ENCODE results near the gene AGMAT. TPM values are rescaled to one million over a fixed set of nuclear protein-coding genes. Genes with fewer than 3 reads are reported as not detected.
"Not testable (repeated sequence)": the region's sequence is repeated elsewhere in the genome, so short reads cannot be mapped to it uniquely, and the experiment has no call there.

AGMAT gene
- total RNA-seq, 1 donor from 2014 or later = 0.82 TPM

- Mint-ChIP-seq H3K36me3 (ENCODE audit: low read depth) (no peaks in the 10 kb centered on the region), H3K27me3 (ENCODE audit: low read depth) (no peaks in the 10 kb centered on the region), H3K4me3 (ENCODE audit: unreplicated experiment) (no peak overlapping the region), H3K9me3 (ENCODE audit: low read depth) (peaks cover 5% of the 10 kb centered on the region), H3K4me1 (ENCODE audit: low read depth) (peaks cover 13% of the 10 kb centered on the region), H3K27ac (ENCODE audit: unreplicated experiment) (no peak overlapping the region)
- TF ChIP-seq CTCF (IDR thresholded peaks at IDR 0.05) = no peak
- no peak for DNase-seq (ENCODE audit: low spot score)
Measured at GRCh38 chr1:15605398-15606383, 20.8 kb upstream of the AGMAT start.

GRCh38 chr1:15604400-15604799 is 19.5 kb upstream of the AGMAT start:
- not testable (repeated sequence) for H3K9me3 Mint-ChIP-seq (ENCODE audit: low read depth); DNase-seq (ENCODE audit: low spot score); H3K4me3 Mint-ChIP-seq (ENCODE audit: unreplicated experiment); H3K27ac Mint-ChIP-seq (ENCODE audit: unreplicated experiment); H3K27me3 Mint-ChIP-seq (ENCODE audit: low read depth); H3K36me3 Mint-ChIP-seq (ENCODE audit: low read depth)
- H3K4me1 Mint-ChIP-seq (ENCODE audit: low read depth) = peaks cover 13% of the 10 kb centered on the region

GRCh38 chr1:15603966-15604282 is 19.1 kb upstream of the AGMAT start:
- H3K4me3 Mint-ChIP-seq (ENCODE audit: unreplicated experiment) = peak overlapping the region; percentile 79
- H3K36me3 Mint-ChIP-seq (ENCODE audit: low read depth); H3K9me3 Mint-ChIP-seq (ENCODE audit: low read depth); H3K27me3 Mint-ChIP-seq (ENCODE audit: low read depth); DNase-seq (ENCODE audit: low spot score): not testable (repeated sequence)
- peak overlapping the region; percentile 87 for H3K27ac Mint-ChIP-seq (ENCODE audit: unreplicated experiment)
- H3K4me1 Mint-ChIP-seq (ENCODE audit: low read depth) = peaks cover 13% of the 10 kb centered on the region

GRCh38 chr1:15603050-15603965 is 18.5 kb upstream of the AGMAT start:
- no peak for TF ChIP-seq CTCF (IDR thresholded peaks at IDR 0.05)
- H3K27me3 Mint-ChIP-seq (ENCODE audit: low read depth) = no peaks in the 10 kb centered on the region
- peak overlapping the region; percentile 87 for H3K27ac Mint-ChIP-seq (ENCODE audit: unreplicated experiment)
- peaks cover 3% of the 10 kb centered on the region for H3K9me3 Mint-ChIP-seq (ENCODE audit: low read depth)
- no peaks in the 10 kb centered on the region for H3K36me3 Mint-ChIP-seq (ENCODE audit: low read depth)
- peak overlapping the region; percentile 79 for H3K4me3 Mint-ChIP-seq (ENCODE audit: unreplicated experiment)
- H3K4me1 Mint-ChIP-seq (ENCODE audit: low read depth) = peaks cover 13% of the 10 kb centered on the region
- DNase-seq (ENCODE audit: low spot score) = peak; percentile 99

- no peak for TF ChIP-seq CTCF (IDR thresholded peaks at IDR 0.05)
- Mint-ChIP-seq H3K36me3 (ENCODE audit: low read depth) (no peaks in the 10 kb centered on the region), H3K4me1 (ENCODE audit: low read depth) (peaks cover 11% of the 10 kb centered on the region), H3K9me3 (ENCODE audit: low read depth) (no peaks in the 10 kb centered on the region), H3K27me3 (ENCODE audit: low read depth) (peaks cover 5% of the 10 kb centered on the region), H3K4me3 (ENCODE audit: unreplicated experiment) (no peak overlapping the region), H3K27ac (ENCODE audit: unreplicated experiment) (no peak overlapping the region)
- no peak for DNase-seq (ENCODE audit: low spot score)
Measured at GRCh38 chr1:15598436-15598835, 13.6 kb upstream of the AGMAT start.
